ENCODE measurements around the gene CCDC188. TPM values are rescaled to one million over a fixed set of nuclear protein-coding genes. Genes with fewer than 3 reads are reported as not detected.

Gene CCDC188
- polyA plus RNA-seq, result not detected in 2 replicates

GRCh38 chr22:20150381-20151275, at the start of gene CCDC188:
TSS of gene CCDC188 (minus strand) at chr22:20151055. CDS start at chr22:20150986, 69 bp downstream.

DNA sequence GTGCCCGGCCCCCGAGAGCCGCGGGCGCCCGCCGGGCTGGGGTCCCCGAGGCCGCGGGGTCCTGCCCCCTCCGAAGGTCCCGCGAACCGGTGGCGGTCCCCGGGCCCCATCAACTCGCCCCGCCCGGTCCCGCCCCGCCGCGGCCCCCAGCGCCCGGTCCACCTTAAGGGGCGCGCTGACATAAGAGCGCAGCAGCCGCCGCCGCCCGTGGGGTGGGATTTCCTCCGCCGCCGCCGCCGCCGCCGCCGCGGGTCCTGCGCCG, 19.3 kb downstream of the CCDC188 start, which contains the start of gene ZDHHC8:
Gene ZDHHC8 (plus strand): TSS at position 208 of the 262 bp plus-strand sequence. CDS start 144 bp downstream, outside the sequence.

DNA sequence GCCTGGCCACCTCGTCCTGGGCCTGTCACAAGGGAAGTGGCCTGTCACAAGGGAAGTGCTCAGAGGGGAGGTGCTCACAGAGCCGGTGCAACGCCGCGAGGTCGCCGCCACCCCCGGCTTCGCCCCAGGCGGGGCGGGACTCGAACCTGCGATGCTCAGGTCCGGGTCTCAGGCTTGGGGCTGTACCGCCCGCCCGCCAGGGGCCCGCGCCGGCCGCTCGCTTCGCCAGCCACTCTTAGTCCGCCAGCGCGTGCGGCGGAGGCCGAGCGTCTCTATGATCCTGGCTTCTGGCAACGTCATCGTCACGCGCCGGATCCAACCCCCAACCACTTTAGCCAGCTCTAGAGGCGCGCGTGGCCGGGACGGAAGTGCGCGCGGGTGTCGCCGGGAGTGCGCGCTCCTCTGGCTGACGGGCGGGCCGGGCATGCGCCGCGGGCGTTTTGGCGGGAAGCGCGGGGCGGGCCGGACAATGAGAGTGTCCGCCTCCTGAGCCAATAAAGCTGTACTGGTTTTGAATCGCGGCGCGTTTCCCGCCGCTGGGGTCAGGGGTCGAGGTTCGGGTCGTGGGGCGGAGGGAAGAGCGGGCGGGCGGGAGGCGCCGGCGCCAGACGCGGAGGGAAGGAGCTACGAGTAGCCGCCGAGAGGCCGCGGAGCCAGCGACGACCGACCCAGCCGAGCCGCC, 33.8 kb downstream of the CCDC188 start, which contains the start of gene TRMT2A:
Gene TRMT2A (minus strand): TSS at position 276 of the 682 bp plus-strand sequence. CDS start 320 bp downstream, outside the sequence.

GRCh38 chr22:20115691-20116375, 35.0 kb downstream of the CCDC188 start, which contains the start of gene RANBP1:
TSS of gene RANBP1 (plus strand) at chr22:20116104. CDS start at chr22:20116185, 81 bp downstream.

Other genes with a start within 250 kb of the CCDC188 start
- 20.3 and 38.5 TPM in 2 replicates for gene COMT, start 209.3 kb downstream of the CCDC188 start, polyA plus RNA-seq
- gene TXNRD2, start 209.2 kb downstream of the CCDC188 start, polyA plus RNA-seq, result 0.83 and 1.7 TPM in 2 replicates
- gene ARVCF, start 134.2 kb downstream of the CCDC188 start, polyA plus RNA-seq, result 0.25 and 0.89 TPM in 2 replicates
- 5.4 and 9.0 TPM in 2 replicates for gene TANGO2, start 129.9 kb downstream of the CCDC188 start, polyA plus RNA-seq
- gene DGCR8, start 70.8 kb downstream of the CCDC188 start, polyA plus RNA-seq, result 2.0 and 4.5 TPM in 2 replicates
- gene RANBP1, start 35.0 kb downstream of the CCDC188 start, polyA plus RNA-seq, result 42.3 and 68.2 TPM in 2 replicates
- 3.2 and 6.7 TPM in 2 replicates for gene TRMT2A, start 33.8 kb downstream of the CCDC188 start, polyA plus RNA-seq
- 0.66 and 0.77 TPM in 2 replicates for gene ZDHHC8, start 19.3 kb downstream of the CCDC188 start, polyA plus RNA-seq
- gene RTN4R, start 117.3 kb upstream of the CCDC188 start, polyA plus RNA-seq, result 0.48 and 2.7 TPM in 2 replicates
- gene DGCR6L, start 169.0 kb upstream of the CCDC188 start, polyA plus RNA-seq, result 8.5 and 13.6 TPM in 2 replicates
- 0.24 and 0.75 TPM in 2 replicates for gene ZNF74, start 243.1 kb upstream of the CCDC188 start, polyA plus RNA-seq